A673 (cell line): ENCODE measurements around the gene AURKA. TPM values are rescaled to one million over a fixed set of nuclear protein-coding genes. Genes with fewer than 3 reads are reported as not detected.

Source experiments
- BruUV-seq: library from RNA; stranded (reverse); fragments of 400-500 nt; replicated peaks from 2 replicates; lab custom pipeline; 2021; lab: Mats Ljungman, UMichigan
- CTCF ChIA-PET: fragments of 300-600 bp; sonication (Branson Sonifier 250); formaldehyde crosslinking; loops from one replicate; lab custom pipeline; 2022; ENCODE audit warnings: antibody characterized with exemption; lab: Charles Lee
- POLR2A ChIA-PET: fragments of 300-600 bp; sonication (Branson Sonifier 250); formaldehyde crosslinking; loops from one replicate; lab custom pipeline; 2022; ENCODE audit warnings: antibody characterized with exemption; ENCODE audit not compliant: low non-redundant PET; lab: Charles Lee
- DNase-seq: peaks from one replicate; pipeline ENCODE4 v3.0.0-alpha.2; 2015; ENCODE audit warnings: low spot score
- H3K27ac ChIP-seq: fragments of 200-600 bp; sonication (generic); 2 replicates; pipeline ENCODE4 v1.5.1; 2016; ENCODE audit warnings: mixed run types, low read depth, mild to moderate bottlenecking, mixed read lengths, antibody characterized with exemption, low read length; ENCODE audit not compliant: poor library complexity, severe bottlenecking
- H3K27me3 ChIP-seq: fragments of 200-600 bp; sonication (generic); replicated peaks from 2 replicates; pipeline ENCODE4 v1.6.1; 2017; ENCODE audit warnings: mixed run types, low read depth, mild to moderate bottlenecking, mixed read lengths, antibody characterized with exemption, low read length; ENCODE audit not compliant: insufficient read depth, poor library complexity
- H3K36me3 ChIP-seq: fragments of 200-600 bp; sonication (generic); 2 replicates; pipeline ENCODE4 v1.6.1; 2016; ENCODE audit warnings: mixed run types, mild to moderate bottlenecking, mixed read lengths, antibody characterized with exemption, low read length; ENCODE audit not compliant: insufficient read depth, poor library complexity, severe bottlenecking
- H3K4me1 ChIP-seq: fragments of 200-600 bp; sonication (generic); 2 replicates; pipeline ENCODE4 v1.6.1; 2017; ENCODE audit warnings: mixed run types, mild to moderate bottlenecking, mixed read lengths, antibody characterized with exemption, low read length; ENCODE audit not compliant: insufficient read depth, poor library complexity, severe bottlenecking
- H3K4me3 ChIP-seq: fragments of 200-600 bp; sonication (generic); 2 replicates; pipeline ENCODE4 v1.5.1; 2016; ENCODE audit warnings: low read depth, mixed run types, mild to moderate bottlenecking, mixed read lengths, low read length; ENCODE audit not compliant: poor library complexity, severe bottlenecking
- H3K9me3 ChIP-seq: fragments of 200-600 bp; sonication (generic); 2 replicates; pipeline ENCODE4 v1.6.1; 2016; ENCODE audit warnings: mixed run types, low read depth, mild to moderate bottlenecking, mixed read lengths, antibody characterized with exemption, low read length; ENCODE audit not compliant: poor library complexity, severe bottlenecking
- EZH2 ChIP-seq: fragments of 200-600 bp; sonication (generic); IDR thresholded peaks from 2 replicates; pipeline ENCODE4 v1.6.1; 2017; ENCODE audit warnings: borderline replicate concordance, low read depth, mild to moderate bottlenecking, mixed read lengths, antibody characterized with exemption, low read length; ENCODE audit not compliant: poor library complexity, severe bottlenecking
- intact Hi-C: fragments of 100-400 bp; cut with micrococcal nuclease; formaldehyde crosslinking; loops from one replicate; pipeline ENCODE4 v1.10.0; 2022; ENCODE audit not compliant: unreplicated experiment
- total RNA-seq: library from RNA; stranded (reverse); gene quantifications from 2 replicates; pipeline ENCODE4 v1.2.3, GENCODE V29; 2021
- TF ChIP-seq, protein P1 (sequence below): fragments of 300-800, 200-600 bp; sonication (generic); conservative IDR thresholded peaks from 2 replicates; pipeline ENCODE4 v1.5.1; 2017; ENCODE audit warnings: low read depth, mild to moderate bottlenecking, antibody characterized with exemption, low read length, moderate library complexity, mixed read lengths

The AURKA gene
- total RNA-seq, 1 experiment from 2014 or later = 105 TPM

DNA sequence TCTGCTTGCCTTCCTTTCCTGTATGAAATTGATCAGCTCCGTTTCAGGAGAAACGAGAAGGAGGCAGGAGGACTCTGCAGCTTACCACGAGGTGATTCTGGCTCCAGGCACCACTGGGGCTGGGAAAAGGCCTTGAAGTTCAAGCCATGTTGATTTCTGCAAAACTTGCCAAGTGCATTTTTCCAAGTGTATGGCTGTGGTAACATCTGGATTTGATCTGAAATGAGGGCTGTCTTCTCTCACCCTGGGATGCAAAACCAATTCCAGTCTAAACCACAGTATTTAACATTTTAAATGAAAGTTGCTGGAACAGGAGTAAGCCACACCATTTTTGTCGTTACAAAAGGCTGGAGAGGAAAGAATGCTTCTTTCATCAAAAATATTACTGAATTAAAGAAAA, 69.3 kb downstream of the AURKA start:
- no peak for DNase-seq
- H3K9me3 ChIP-seq = no peaks in the 10 kb centered on the region
- H3K4me3 ChIP-seq = no peak overlapping the region
- no peak for TF ChIP-seq EZH2
- TF ChIP-seq, protein P1, sequence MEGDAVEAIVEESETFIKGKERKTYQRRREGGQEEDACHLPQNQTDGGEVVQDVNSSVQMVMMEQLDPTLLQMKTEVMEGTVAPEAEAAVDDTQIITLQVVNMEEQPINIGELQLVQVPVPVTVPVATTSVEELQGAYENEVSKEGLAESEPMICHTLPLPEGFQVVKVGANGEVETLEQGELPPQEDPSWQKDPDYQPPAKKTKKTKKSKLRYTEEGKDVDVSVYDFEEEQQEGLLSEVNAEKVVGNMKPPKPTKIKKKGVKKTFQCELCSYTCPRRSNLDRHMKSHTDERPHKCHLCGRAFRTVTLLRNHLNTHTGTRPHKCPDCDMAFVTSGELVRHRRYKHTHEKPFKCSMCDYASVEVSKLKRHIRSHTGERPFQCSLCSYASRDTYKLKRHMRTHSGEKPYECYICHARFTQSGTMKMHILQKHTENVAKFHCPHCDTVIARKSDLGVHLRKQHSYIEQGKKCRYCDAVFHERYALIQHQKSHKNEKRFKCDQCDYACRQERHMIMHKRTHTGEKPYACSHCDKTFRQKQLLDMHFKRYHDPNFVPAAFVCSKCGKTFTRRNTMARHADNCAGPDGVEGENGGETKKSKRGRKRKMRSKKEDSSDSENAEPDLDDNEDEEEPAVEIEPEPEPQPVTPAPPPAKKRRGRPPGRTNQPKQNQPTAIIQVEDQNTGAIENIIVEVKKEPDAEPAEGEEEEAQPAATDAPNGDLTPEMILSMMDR = no peak
- no peaks in the 10 kb centered on the region for H3K36me3 ChIP-seq
- intact Hi-C loops = no loop called here
- no TSS peak for BruUV-seq
- no peak overlapping the region for H3K27ac ChIP-seq
- ChIA-PET CTCF (no interaction called here), POLR2A (no interaction called here)
- peaks cover 19% of the 10 kb centered on the region for H3K27me3 ChIP-seq
- no peaks in the 10 kb centered on the region for H3K4me1 ChIP-seq

Other genes starting within 250 kb of the AURKA start
- gene MC3R, start 143.5 kb downstream of the AURKA start, total RNA-seq = not detected in 2 replicates
- 5.5 and 8.1 TPM in 2 replicates for gene FAM210B, start 33.2 kb downstream of the AURKA start, total RNA-seq
- 52.5 and 58.2 TPM in 2 replicates for gene CSTF1, start 430 bp upstream of the AURKA start, total RNA-seq
- 0.11 and 0.28 TPM in 2 replicates for gene CASS4, start 20.0 kb upstream of the AURKA start, total RNA-seq
- gene RTF2, start 76.4 kb upstream of the AURKA start, total RNA-seq = 86.7 and 99.1 TPM in 2 replicates
- gene FAM209A, start 132.5 kb upstream of the AURKA start, total RNA-seq = 0.32 and 0.46 TPM in 2 replicates
- 0.45 and 0.81 TPM in 2 replicates for gene FAM209B, start 141.0 kb upstream of the AURKA start, total RNA-seq
- 0.11 TPM in 2 replicates for gene TFAP2C, start 237.1 kb upstream of the AURKA start, total RNA-seq